Effector memory CD4-positive, alpha-beta T cell (primary cell): ENCODE measurements around the gene RNF217.
"Not testable (repeated sequence)": the region's sequence is repeated elsewhere in the genome, so short reads cannot be mapped to it uniquely, and the experiment has no call there.

Experiments
- DNase-seq, 3 donors: peaks; one replicate each; pipeline ENCODE4 v3.0.0-alpha.2; 2020
- H3K27ac ChIP-seq: 2 replicates; pipeline ENCODE4 v1.7.0; 2013; ENCODE audit warnings: mild to moderate bottlenecking, low read length, moderate library complexity; ENCODE audit not compliant: insufficient read depth, poor library complexity, severe bottlenecking
- H3K27me3 ChIP-seq: replicated peaks from 2 replicates; pipeline ENCODE4 v1.7.0; 2013; ENCODE audit warnings: mild to moderate bottlenecking, low read length; ENCODE audit not compliant: insufficient read depth, control insufficient read depth, poor library complexity, severe bottlenecking
- H3K36me3 ChIP-seq: 2 replicates; pipeline ENCODE4 v1.7.0; 2013; ENCODE audit warnings: mild to moderate bottlenecking, low read length, moderate library complexity; ENCODE audit not compliant: control insufficient read depth, insufficient read depth
- H3K4me1 ChIP-seq: 2 replicates; pipeline ENCODE4 v1.7.0; 2013; ENCODE audit warnings: low read length, mild to moderate bottlenecking; ENCODE audit not compliant: control insufficient read depth, insufficient read depth, poor library complexity, severe bottlenecking
- H3K4me3 ChIP-seq: 2 replicates; pipeline ENCODE4 v1.7.0; 2013; ENCODE audit warnings: low read length, low read depth, mild to moderate bottlenecking; ENCODE audit not compliant: insufficient read depth, poor library complexity, severe bottlenecking
- H3K9me3 ChIP-seq: 2 replicates; pipeline ENCODE4 v1.7.0; 2013; ENCODE audit warnings: mild to moderate bottlenecking, low read length, moderate library complexity; ENCODE audit not compliant: control insufficient read depth

RNF217 gene

GRCh38 chr6:125066964-125067363 is 104.7 kb downstream of the RNF217 start:
- Histone ChIP-seq H3K9me3 (no peaks in the 10 kb centered on the region), H3K27me3 (no peaks in the 10 kb centered on the region), H3K27ac (no peak overlapping the region), H3K4me1 (peaks cover 20% of the 10 kb centered on the region), H3K4me3 (peak overlapping the region; percentile 17), H3K36me3 (no peaks in the 10 kb centered on the region)
- DNase-seq: peak in 2 of 3 donors; percentile 4 to 11

DNA sequence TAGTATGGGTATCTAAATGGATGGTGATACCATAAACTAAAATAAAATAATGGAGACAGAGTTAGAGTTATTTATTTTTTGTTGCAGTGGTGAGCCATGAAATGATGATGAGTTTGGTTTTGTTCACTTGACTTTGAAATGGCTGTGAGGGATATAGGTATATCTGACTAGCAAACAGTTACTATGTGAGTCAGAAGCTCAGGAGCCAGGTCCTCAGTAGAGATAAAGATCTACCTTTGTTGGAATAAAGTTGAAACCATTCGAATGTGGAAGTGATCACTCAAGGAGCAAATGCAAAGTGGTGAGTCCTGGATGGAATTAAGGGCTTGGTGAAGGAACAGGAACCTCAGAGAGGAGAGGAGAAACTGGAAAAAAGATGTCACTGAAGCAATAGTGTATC is 105.3 kb downstream of the RNF217 start:
- no peak for DNase-seq
- no peak overlapping the region for H3K27ac ChIP-seq
- H3K9me3 ChIP-seq: no peaks in the 10 kb centered on the region
- peaks cover 20% of the 10 kb centered on the region for H3K4me1 ChIP-seq
- no peaks in the 10 kb centered on the region for H3K27me3 ChIP-seq
- H3K36me3 ChIP-seq: no peaks in the 10 kb centered on the region
- H3K4me3 ChIP-seq: no peak overlapping the region

DNA sequence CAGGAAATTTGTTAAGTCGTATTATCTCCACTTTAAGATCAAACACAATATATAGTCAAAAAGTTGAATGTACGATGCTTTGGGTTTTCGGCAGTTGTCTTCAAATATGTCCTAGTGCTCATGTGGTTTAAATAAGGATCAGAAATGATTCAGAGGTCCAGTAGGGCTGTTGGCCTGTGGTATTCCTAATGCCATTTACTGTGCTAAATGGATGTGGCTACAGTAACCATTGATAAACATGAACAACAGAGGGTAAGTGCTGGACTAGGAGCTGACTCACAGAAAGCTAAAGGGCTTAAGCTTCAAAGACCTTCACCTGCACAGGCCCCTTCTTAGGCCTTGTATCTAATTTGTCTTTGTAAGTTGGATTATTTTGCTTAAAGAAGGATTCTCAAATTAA is 110.8 kb downstream of the RNF217 start:
- Histone ChIP-seq H3K36me3 (no peaks in the 10 kb centered on the region), H3K9me3 (no peaks in the 10 kb centered on the region), H3K27me3 (no peaks in the 10 kb centered on the region), H3K4me1 (no peaks in the 10 kb centered on the region), H3K4me3 (no peak overlapping the region), H3K27ac (no peak overlapping the region)
- DNase-seq: no peak

GRCh38 chr6:125074120-125074519 is 111.9 kb downstream of the RNF217 start:
- no peaks in the 10 kb centered on the region for H3K9me3 ChIP-seq
- H3K4me3 ChIP-seq: no peak overlapping the region
- DNase-seq: no peak
- H3K27ac ChIP-seq: no peak overlapping the region
- no peaks in the 10 kb centered on the region for H3K27me3 ChIP-seq
- H3K4me1 ChIP-seq: no peaks in the 10 kb centered on the region
- no peaks in the 10 kb centered on the region for H3K36me3 ChIP-seq

DNA sequence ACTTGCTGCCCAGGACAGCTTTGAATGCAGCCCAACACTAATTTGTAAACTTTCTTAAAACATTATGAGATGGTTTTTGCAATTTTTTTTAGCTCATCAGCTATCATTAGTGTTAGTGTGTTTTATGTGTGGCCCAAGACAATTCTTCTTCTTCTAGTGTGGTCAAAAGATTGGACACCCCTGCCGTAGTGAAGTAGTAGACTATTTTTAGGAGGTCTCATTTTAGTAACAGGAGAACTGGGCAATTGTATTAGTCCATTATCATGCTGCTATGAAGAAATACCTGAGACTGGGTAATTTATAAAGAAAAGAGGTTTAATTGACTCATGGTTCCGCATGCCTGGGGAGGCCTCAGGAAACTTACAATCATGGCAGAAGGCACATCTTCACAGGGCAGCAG is 112.8 kb downstream of the RNF217 start:
- H3K27ac ChIP-seq, H3K4me3 ChIP-seq, H3K36me3 ChIP-seq, DNase-seq, H3K4me1 ChIP-seq, H3K9me3 ChIP-seq, H3K27me3 ChIP-seq: not testable (repeated sequence)

DNA sequence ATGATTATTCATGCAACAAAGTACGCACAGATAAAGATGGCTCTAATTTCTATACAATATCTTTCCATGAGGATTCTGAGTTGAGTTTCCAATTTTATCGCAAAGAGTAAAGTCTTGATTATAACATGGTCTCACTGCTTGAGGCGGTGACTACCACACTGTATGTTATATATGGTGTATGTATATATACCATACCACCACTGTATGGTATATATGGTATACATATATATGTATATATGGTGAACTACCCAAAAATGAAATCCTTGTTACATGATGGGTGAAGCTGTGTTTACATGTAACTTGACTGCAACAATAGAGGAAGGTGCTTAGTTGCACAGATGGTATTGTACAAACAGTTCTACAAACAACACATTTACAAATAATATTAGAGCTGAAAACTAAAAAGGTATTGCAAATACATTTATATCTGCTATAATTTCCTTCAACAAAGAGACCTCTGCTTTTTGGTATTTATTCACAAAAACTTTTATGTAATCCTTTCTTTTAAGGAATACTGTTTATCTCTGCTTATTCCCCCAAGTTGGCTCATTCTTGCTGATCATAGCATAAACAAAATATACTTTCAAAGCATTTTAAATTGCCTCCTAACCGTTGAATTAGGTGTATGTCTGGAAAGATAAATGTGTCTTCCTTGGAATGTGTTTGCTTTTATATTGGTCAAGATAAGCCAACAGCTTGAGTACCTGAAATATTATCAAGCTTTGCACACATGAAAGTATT is 113.7 kb downstream of the RNF217 start:
- H3K4me3 ChIP-seq: no peak overlapping the region
- H3K36me3 ChIP-seq: no peaks in the 10 kb centered on the region
- H3K27ac ChIP-seq: no peak overlapping the region
- no peaks in the 10 kb centered on the region for H3K9me3 ChIP-seq
- no peaks in the 10 kb centered on the region for H3K4me1 ChIP-seq
- H3K27me3 ChIP-seq: no peaks in the 10 kb centered on the region
- DNase-seq: no peak

- Histone ChIP-seq H3K27ac (no peak overlapping the region), H3K27me3 (no peaks in the 10 kb centered on the region), H3K4me3 (no peak overlapping the region), H3K4me1 (no peaks in the 10 kb centered on the region), H3K36me3 (no peaks in the 10 kb centered on the region), H3K9me3 (no peaks in the 10 kb centered on the region)
- no peak for DNase-seq
These were observed 114.2 kb downstream of the RNF217 start for GRCh38 chr6:125076482-125076742.

GRCh38 chr6:125077453-125077852 is 115.2 kb downstream of the RNF217 start:
- H3K9me3 ChIP-seq: no peaks in the 10 kb centered on the region
- H3K4me1 ChIP-seq: no peaks in the 10 kb centered on the region
- H3K4me3 ChIP-seq: no peak overlapping the region
- DNase-seq: no peak
- no peak overlapping the region for H3K27ac ChIP-seq
- no peaks in the 10 kb centered on the region for H3K27me3 ChIP-seq
- H3K36me3 ChIP-seq: no peaks in the 10 kb centered on the region

DNA sequence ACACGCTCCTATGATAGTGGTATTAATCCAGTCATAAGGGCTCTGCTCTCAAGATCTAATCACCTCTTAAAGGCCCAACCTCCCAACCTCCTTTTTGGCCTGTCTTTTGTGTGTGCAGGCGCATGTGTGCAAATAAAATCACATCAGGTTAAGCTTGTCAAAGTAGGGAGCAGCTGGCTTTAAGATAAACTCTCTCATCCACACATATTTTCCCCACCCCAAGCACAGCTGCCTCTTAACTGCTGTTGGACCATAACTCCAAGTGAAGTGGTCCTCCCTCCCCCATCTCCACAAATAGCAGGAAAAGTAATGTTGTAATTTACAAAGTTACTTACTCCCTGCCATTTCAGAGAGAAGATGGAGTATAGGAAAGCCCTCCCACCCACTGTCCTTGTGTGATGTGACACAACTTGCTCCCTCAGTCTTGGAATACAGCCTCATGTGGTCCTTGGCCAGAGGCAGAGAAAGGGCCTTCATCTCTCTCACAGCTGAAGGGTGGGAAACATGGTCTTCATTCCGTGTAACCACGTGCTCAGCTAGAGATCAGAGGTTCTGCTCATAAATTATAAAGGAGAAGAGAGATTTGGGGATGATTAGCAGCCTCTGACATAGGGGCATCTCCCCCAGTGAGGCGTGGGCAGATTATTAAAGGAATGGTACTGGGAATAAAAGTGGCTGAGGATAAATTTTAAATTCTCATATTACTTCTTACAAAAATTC is 116.5 kb downstream of the RNF217 start:
- no peaks in the 10 kb centered on the region for H3K27me3 ChIP-seq
- DNase-seq: no peak
- H3K9me3 ChIP-seq: no peaks in the 10 kb centered on the region
- H3K4me1 ChIP-seq: no peaks in the 10 kb centered on the region
- H3K27ac ChIP-seq: no peak overlapping the region
- H3K36me3 ChIP-seq: no peaks in the 10 kb centered on the region
- no peak overlapping the region for H3K4me3 ChIP-seq

DNA sequence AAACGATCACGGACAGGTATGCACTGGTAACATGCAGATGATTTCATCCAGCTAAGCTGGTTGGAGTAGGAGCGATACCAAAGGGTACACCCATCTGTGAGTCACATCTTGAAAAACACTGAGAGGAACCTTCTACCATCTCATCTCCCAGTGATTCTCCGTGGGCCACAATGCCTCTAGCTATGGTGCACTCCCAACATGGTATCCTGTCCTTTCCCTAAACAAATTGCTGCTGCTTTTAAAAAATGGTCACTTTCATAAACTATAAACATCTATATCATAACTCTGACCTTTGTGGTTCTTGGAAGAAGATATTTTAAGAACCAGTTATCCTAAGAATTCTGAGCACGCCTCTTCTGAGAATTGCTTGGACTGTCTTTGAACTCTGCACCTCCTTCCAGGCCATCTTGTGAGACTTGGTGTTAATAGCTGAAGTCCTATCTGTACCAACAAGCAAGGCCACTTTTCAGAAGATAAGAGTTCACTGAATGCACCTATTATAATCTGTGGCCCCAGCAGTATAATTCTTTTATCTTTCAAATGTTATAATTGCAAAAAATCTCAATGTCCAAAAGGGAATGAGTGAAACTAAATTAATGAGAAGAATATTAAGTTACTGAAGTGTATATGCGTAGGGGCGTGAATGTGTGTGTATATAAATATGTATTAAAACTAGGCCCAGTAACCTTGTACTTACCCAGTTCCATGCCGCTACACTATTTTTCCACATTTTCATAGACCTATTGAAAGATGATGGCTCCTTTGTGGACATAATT is 120.9 kb downstream of the RNF217 start:
- Histone ChIP-seq H3K36me3 (no peaks in the 10 kb centered on the region), H3K27ac (no peak overlapping the region), H3K27me3 (no peaks in the 10 kb centered on the region), H3K4me1 (no peaks in the 10 kb centered on the region), H3K4me3 (no peak overlapping the region), H3K9me3 (no peaks in the 10 kb centered on the region)
- no peak for DNase-seq
